ENCODE data around the gene TNS1. TPM values are rescaled to one million over a fixed set of nuclear protein-coding genes. Genes with fewer than 3 reads are reported as not detected.
A peak's percentile ranks its signal among the peaks of the same experiment; 100 is the strongest.

Gene TNS1
- total RNA-seq, 1 donor from 2014 or later = 11.6 TPM

DNA sequence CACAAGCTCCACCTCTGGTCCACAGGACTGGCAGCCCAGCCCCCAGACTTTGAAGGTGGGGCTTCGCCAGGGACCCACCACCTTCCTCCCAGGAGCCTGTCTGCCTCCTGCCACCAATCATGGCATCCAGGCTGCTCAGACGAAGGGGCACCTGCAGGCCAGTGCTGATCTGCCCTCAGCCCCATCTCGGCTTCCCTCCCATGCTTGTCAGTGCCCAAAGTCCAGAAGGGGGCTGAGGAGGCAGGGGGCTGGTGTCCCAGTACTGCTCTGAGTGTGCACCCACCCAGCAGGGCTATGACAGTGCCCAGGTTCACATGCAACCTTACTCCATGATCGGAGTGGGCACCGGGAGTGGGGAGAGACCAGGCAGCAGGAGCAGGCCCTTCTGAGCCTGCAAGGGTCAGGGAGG, 40.9 kb upstream of the TNS1 start:
- H3K27ac Mint-ChIP-seq (ENCODE audit: unreplicated experiment) = no peak overlapping the region
- TF ChIP-seq, protein P1, sequence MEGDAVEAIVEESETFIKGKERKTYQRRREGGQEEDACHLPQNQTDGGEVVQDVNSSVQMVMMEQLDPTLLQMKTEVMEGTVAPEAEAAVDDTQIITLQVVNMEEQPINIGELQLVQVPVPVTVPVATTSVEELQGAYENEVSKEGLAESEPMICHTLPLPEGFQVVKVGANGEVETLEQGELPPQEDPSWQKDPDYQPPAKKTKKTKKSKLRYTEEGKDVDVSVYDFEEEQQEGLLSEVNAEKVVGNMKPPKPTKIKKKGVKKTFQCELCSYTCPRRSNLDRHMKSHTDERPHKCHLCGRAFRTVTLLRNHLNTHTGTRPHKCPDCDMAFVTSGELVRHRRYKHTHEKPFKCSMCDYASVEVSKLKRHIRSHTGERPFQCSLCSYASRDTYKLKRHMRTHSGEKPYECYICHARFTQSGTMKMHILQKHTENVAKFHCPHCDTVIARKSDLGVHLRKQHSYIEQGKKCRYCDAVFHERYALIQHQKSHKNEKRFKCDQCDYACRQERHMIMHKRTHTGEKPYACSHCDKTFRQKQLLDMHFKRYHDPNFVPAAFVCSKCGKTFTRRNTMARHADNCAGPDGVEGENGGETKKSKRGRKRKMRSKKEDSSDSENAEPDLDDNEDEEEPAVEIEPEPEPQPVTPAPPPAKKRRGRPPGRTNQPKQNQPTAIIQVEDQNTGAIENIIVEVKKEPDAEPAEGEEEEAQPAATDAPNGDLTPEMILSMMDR (IDR thresholded peaks at IDR 0.05; ENCODE audit: unreplicated experiment) = no peak
- H3K27me3 Mint-ChIP-seq (ENCODE audit: unreplicated experiment) = peaks cover 2% of the 10 kb centered on the region
- DNase-seq (ENCODE audit: low spot score) = no peak
- H3K4me3 Mint-ChIP-seq (ENCODE audit: unreplicated experiment) = no peak overlapping the region
- H3K36me3 Mint-ChIP-seq (ENCODE audit: low read depth, unreplicated experiment) = peaks cover 3% of the 10 kb centered on the region
- H3K9me3 Mint-ChIP-seq (ENCODE audit: unreplicated experiment) = no peaks in the 10 kb centered on the region
- H3K4me1 Mint-ChIP-seq (ENCODE audit: unreplicated experiment) = no peaks in the 10 kb centered on the region

DNA sequence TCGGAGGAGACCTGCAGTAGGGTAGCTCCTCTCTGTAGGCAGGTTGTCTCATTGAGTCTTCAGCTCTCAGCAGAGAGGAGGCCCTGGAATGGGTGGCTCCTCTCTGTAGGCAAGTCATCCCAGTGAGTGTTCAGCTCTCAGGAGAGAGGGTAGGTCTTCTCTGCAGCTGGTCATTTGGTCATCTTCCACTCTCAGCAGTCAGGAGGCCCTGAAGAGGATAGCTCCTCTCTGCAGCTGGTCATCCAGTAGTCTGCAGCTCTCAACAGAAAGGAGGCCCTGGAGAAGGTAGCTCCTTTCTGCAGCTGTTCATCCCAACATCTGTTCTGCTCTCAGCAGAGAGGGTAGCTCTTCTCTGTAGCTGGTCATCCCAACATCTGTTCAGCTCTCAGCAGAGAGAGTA, 40.3 kb upstream of the TNS1 start:
- Mint-ChIP-seq H3K4me1 (ENCODE audit: unreplicated experiment) (no peaks in the 10 kb centered on the region), H3K36me3 (ENCODE audit: low read depth, unreplicated experiment) (peaks cover 3% of the 10 kb centered on the region), H3K9me3 (ENCODE audit: unreplicated experiment) (no peaks in the 10 kb centered on the region), H3K27me3 (ENCODE audit: unreplicated experiment) (peaks cover 2% of the 10 kb centered on the region), H3K27ac (ENCODE audit: unreplicated experiment) (no peak overlapping the region), H3K4me3 (ENCODE audit: unreplicated experiment) (no peak overlapping the region)
- TF ChIP-seq, protein P1 (IDR thresholded peaks at IDR 0.05; ENCODE audit: unreplicated experiment) = no peak
- no peak for DNase-seq (ENCODE audit: low spot score)

DNA sequence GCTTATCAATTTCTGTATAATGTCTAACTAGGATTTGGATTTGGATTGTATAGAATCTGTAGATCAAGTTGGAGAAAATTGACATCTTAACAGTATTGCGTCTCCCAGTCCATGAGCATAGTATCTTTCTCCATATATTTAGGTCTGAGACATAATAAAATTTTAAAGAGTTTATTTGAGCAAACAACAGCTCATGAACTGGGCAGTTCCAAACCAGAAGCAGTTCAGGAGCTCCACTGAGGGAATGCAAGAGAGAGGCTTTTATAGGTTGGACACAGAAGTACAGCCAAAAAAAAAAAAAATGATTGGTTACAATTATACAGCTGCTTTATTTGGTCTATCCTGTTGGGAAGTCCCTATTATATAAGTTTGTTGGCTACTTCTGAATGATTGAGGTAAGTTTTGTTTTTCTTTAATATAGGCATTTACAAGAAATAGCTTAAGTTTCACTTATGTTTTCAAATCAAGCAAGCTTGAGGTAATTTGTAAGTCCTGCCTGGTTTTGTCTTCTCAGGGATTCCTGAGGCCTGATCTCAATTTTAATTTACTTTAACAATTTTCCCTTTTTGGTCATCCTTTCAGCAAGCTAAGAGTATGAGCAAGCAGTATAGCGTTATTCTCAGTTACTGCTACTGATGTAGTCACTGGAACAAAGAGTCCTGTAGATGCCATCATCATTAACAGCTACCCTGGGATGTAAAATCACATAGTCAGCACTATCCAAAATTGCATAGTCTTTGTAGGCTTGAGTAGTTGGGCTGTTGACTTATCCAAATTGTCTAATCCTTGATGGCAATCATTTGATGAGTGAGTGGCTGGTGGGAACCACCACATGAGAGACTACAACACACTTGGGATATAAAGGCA, 38.7 kb upstream of the TNS1 start:
- Mint-ChIP-seq H3K4me1 (ENCODE audit: unreplicated experiment) (no peaks in the 10 kb centered on the region), H3K27me3 (ENCODE audit: unreplicated experiment) (peaks cover 2% of the 10 kb centered on the region), H3K27ac (ENCODE audit: unreplicated experiment) (no peak overlapping the region), H3K36me3 (ENCODE audit: low read depth, unreplicated experiment) (peaks cover 3% of the 10 kb centered on the region), H3K9me3 (ENCODE audit: unreplicated experiment) (no peaks in the 10 kb centered on the region), H3K4me3 (ENCODE audit: unreplicated experiment) (no peak overlapping the region)
- DNase-seq (ENCODE audit: low spot score) = no peak
- TF ChIP-seq, protein P1 (IDR thresholded peaks at IDR 0.05; ENCODE audit: unreplicated experiment) = no peak

DNA sequence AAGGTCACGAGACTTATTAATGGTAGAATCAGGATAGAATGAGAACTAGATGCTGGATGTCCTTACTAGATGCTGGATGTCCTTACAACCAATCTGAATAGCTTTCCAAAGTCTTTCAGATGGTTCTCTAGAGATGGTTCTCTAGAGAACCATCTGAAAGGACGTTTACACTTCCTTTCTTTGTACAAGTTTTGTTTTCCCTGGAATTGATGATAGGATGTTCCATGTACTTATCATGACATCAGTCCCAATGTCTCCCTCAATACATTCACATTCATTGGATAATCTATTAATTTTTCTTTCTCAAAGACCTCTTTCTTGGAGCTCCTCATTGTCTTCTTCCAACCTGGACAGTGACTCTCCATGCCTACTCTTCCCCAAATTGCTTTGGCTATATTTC, 38.1 kb upstream of the TNS1 start:
- H3K27me3 Mint-ChIP-seq (ENCODE audit: unreplicated experiment) = peaks cover 2% of the 10 kb centered on the region
- peaks cover 3% of the 10 kb centered on the region for H3K36me3 Mint-ChIP-seq (ENCODE audit: low read depth, unreplicated experiment)
- H3K9me3 Mint-ChIP-seq (ENCODE audit: unreplicated experiment) = no peaks in the 10 kb centered on the region
- no peaks in the 10 kb centered on the region for H3K4me1 Mint-ChIP-seq (ENCODE audit: unreplicated experiment)
- no peak overlapping the region for H3K27ac Mint-ChIP-seq (ENCODE audit: unreplicated experiment)
- TF ChIP-seq, protein P1 (IDR thresholded peaks at IDR 0.05; ENCODE audit: unreplicated experiment) = no peak
- no peak for DNase-seq (ENCODE audit: low spot score)
- H3K4me3 Mint-ChIP-seq (ENCODE audit: unreplicated experiment) = no peak overlapping the region

DNA sequence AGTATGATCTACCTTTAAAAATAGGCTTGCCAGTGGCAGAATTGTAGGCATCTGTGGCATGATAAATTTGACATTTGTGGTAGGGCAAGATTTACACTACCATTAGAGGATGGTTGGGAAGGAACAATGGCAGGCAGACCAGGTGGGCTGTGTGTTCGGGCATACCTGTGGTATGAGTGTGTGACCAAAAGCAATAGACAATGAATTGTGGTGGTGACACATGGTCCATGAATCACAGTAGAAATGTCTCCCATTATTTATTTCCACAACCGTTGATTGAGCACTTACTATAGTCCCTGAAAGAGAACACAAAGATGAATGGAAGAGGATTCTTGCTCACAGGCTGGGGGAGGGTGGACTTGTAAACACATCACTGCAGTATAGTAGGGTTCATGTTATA, 36.4 kb upstream of the TNS1 start:
- Mint-ChIP-seq H3K9me3 (ENCODE audit: unreplicated experiment) (no peaks in the 10 kb centered on the region), H3K4me1 (ENCODE audit: unreplicated experiment) (peaks cover under 1% of the 10 kb centered on the region), H3K36me3 (ENCODE audit: low read depth, unreplicated experiment) (peaks cover 3% of the 10 kb centered on the region), H3K4me3 (ENCODE audit: unreplicated experiment) (no peak overlapping the region), H3K27ac (ENCODE audit: unreplicated experiment) (no peak overlapping the region), H3K27me3 (ENCODE audit: unreplicated experiment) (peaks cover 4% of the 10 kb centered on the region)
- no peak for DNase-seq (ENCODE audit: low spot score)
- TF ChIP-seq, protein P1 (IDR thresholded peaks at IDR 0.05; ENCODE audit: unreplicated experiment) = peak; percentile 4

All from endothelial cell (in vitro differentiated cells).